Ovary (tissue), 3 donors: Measurements from ENCODE around the gene SCUBE2.

Source experiments
- EP300 ChIP-seq: sonication (generic); formaldehyde crosslinking; IDR thresholded peaks from one replicate; pipeline ENCODE4 v1.6.1; 2017; ENCODE audit warnings: antibody characterized with exemption
- POLR2A ChIP-seq: fragments of 450-650 bp; IDR thresholded peaks from one replicate; pipeline ENCODE4 v1.6.1; 2017; ENCODE audit warnings: antibody characterized with exemption, mild to moderate bottlenecking, moderate library complexity
- TF ChIP-seq, protein P1 (sequence below), 3 donors: fragments of 450-650 bp in 2 of 3; fragments of 200-600 bp in 1 of 3; IDR thresholded peaks; one replicate each; pipeline versions ENCODE4 v1.5.1 to v1.8.0; 2016 to 2022; ENCODE audit warnings: antibody characterized with exemption in 3 of 3, mild to moderate bottlenecking in 1 of 3
- donor health status: DM: no; HTN: no; CAD: no.

DNA sequence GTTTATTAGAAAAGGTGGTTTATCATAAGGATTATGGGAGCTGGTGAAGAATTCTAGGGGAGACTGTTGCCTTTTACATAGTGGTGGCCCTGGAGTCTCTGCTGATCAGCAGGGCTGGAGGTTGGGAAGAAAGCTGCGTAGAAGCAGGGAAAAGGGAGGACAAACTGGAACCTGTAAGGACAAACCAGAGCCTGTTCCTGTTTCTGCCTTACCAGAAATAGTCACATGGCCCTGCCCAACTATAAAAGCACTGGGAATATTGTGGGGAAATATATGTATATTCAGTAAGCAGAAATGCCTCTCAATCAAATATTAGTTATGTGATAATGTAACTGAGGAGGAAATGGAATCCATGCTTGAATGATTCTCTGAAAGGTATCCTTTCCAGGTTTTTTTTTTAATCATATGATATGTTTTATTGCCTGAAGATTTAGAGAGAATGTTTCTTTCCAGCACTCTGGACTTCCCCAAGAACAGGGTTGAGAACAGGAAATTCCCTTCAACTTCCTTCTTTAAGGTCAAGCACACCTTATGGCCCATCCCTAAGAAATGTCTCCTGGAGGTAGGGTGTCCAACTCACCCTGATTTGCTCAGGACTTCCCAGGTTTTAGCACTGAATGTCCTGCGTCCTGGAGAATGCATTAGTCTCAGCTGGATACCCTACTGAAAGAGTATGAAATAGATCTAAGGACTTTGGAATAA is 33.9 kb upstream of the SCUBE2 start:
- TF ChIP-seq, protein P1, sequence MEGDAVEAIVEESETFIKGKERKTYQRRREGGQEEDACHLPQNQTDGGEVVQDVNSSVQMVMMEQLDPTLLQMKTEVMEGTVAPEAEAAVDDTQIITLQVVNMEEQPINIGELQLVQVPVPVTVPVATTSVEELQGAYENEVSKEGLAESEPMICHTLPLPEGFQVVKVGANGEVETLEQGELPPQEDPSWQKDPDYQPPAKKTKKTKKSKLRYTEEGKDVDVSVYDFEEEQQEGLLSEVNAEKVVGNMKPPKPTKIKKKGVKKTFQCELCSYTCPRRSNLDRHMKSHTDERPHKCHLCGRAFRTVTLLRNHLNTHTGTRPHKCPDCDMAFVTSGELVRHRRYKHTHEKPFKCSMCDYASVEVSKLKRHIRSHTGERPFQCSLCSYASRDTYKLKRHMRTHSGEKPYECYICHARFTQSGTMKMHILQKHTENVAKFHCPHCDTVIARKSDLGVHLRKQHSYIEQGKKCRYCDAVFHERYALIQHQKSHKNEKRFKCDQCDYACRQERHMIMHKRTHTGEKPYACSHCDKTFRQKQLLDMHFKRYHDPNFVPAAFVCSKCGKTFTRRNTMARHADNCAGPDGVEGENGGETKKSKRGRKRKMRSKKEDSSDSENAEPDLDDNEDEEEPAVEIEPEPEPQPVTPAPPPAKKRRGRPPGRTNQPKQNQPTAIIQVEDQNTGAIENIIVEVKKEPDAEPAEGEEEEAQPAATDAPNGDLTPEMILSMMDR (IDR thresholded peaks at IDR 0.05) = no peak
- TF ChIP-seq POLR2A (no peak), EP300 (no peak)
